Stimulated activated CD4-positive, alpha-beta T cell treated with anti-CD3 and anti-CD28 coated beads, TNF-alpha, amount 100 ng/mL, for 4 hours (primary cell): ENCODE measurements around the gene NCOA5.

Source experiments
- DNase-seq, 3 experiments: peaks; one replicate each; pipeline ENCODE4 v3.0.0-alpha.2; 2020; ENCODE audit warnings: low read depth in 3 of 3

The NCOA5 gene

GRCh38 chr20:46040902-46041535 is 48.7 kb downstream of the NCOA5 start:
- DNase-seq = no peak

- DNase-seq = no peak
Measured at GRCh38 chr20:46037036-46037435, 52.7 kb downstream of the NCOA5 start.

DNA sequence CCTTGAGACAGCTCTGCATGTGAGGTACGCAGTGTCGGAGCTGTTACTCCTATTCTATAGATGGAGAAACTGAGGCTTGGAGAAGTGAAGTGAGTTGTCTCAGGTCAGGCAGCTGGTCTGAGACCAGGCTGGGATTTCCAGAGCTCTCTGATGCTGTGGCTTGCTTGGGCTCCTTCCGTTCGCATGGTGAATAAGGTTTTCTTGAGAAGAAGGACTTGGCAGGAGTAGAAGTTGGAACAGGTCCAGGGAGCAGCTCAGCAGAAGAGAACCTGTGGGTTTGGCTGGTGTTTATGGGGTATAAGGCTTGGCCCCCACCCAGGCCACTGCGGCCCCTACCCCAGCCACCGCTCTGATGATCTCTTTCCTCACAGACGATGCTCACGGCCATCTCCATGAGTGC is 53.4 kb downstream of the NCOA5 start:
- DNase-seq = no peak

- no peak for DNase-seq
Measured at GRCh38 chr20:46035713-46036112, 54.0 kb downstream of the NCOA5 start.

GRCh38 chr20:46035253-46035652 is 54.5 kb downstream of the NCOA5 start:
- no peak for DNase-seq

- DNase-seq = no peak
Measured at GRCh38 chr20:46034039-46034438, 55.7 kb downstream of the NCOA5 start.

- no peak for DNase-seq
Measured at GRCh38 chr20:46031701-46032254, 58.0 kb downstream of the NCOA5 start.

DNA sequence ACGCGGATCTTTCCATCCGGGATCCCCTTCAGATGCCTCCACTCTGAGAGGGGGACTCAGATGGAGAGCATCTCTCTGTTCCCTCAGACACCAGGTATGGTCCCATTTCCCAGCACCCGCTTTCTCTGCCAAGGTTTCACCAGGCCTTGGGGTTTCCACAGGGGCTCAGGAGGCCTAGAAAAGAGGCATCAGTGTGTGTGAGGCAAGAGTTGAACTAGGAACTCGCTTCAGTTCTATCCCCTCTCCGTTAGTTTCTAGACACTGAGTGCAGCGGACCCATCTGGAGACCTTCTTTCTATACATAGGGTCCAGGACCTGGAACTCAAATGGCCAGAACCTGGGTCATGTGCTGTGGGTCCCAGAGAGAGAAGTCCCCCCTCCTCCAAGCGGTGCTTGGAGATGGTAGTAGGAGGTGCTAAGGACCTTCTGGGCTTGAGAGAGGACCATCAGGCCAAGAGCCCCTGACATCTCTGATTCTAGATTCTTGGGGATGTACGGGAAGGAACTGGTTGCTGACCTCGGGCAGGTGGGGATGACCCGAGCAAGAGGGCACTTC is 58.7 kb downstream of the NCOA5 start:
- no peak for DNase-seq

DNA sequence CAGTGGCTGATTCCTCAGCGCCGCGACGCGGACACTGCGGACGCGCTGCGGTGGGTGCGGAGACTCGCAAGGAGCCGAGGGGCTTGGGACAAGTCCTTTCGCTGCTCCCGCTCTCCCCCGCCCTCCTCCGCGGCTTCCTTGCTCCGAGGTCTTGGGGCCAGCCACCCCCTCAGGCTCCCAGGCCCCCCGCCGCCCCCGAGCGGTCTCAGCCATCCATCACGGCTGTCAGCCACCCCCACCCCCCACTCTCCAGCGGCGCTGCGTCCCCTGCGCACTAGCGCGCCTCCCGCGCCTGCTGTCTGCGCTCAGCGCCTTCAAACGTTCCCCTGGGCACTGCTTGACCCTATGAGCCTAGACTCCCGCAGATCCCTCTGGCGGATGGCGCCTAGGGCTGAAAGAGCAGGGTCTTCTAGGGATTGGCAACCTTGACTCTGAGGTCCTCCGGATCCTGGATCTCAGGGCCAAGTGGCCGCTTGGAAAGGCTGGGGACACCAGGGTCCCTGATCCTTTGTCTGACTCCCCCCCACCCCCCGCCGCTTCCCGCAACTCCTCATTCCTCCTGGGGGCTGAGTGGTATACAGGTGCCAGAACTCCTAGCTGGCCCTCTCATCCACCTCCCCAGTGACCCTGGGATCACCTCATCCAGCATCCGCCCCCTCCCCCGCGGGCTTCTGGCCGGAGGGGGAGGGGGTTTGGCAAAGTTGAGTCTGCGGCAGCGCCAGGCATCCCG is 59.3 kb downstream of the NCOA5 start:
- no peak for DNase-seq

GRCh38 chr20:46028772-46029371 is 60.9 kb downstream of the NCOA5 start, which contains the start of gene SLC12A5:
Gene SLC12A5 (plus strand): TSS chr20:46029215. CDS start chr20:46029345, 130 bp downstream.
- no peak for DNase-seq

GRCh38 chr20:46028110-46028509 is 61.7 kb downstream of the NCOA5 start:
- DNase-seq = no peak

DNA sequence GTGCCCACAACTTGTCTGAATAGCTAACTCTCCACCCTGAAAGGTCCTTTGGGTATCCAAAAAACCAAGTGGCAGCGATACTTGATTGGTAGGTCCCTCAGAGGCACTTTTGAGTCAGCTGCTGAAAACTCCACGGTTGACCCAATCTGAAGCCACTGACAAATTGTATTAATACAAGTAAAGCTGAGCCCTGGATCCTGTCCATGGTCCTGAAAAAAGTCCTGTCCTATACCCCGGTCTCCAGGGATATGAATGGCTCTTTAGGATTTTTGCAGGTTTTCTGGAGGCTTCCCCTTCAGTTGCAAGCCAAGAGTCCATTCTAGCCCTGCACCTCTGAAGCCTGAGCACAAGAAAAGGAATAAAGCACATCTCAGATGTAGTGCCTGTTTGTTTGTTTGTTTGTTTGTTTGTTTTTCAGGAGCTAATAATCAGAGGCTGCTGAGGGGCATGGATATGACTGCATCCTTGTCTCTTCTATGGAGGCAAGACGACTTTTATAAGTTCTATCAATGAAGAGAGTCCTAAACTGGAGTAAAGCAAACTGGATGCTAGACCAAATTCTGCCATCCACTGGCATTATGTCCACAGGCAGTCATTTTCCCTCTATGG is 62.4 kb downstream of the NCOA5 start:
- DNase-seq = no peak

DNA sequence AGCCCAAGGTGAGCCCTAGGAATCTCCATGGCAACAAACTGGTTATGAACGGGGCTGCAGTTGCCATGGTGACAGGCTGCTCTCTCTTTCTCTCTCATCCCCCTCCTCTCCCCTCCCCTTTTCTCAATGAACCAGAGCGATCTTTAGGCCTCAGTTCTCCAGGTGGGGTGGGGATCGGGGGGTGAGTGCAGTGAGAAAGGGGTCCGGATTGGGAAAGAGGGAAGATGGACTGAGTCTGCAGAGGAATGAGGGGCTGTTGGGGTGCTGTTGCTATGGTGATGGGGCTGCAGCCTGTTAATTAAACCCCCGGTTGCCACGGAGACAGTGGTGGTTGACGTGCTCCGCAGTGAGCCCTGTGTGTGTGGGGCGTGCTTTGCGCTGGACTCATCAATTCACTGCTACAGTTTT is 64.4 kb downstream of the NCOA5 start:
- DNase-seq = no peak

DNA sequence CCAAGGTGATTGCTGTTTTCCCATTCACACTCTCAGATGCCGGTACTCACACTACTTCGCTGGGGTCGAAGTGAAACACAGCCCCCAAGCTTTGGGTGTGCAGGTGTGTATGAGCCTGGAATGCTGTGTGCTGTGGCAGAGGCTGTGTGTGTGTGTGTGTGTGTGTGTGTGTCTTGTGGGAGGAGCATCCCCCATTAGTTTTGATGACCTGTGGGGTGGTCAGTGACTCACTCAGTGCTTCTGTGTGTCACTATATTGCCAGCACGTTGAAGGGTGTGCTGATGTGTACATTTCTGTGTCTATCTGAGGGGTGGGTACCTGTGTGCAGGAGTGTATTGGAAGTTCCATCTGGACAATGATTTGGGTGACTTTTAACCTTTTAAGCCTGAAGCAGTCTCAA is 65.8 kb downstream of the NCOA5 start:
- no peak for DNase-seq

DNA sequence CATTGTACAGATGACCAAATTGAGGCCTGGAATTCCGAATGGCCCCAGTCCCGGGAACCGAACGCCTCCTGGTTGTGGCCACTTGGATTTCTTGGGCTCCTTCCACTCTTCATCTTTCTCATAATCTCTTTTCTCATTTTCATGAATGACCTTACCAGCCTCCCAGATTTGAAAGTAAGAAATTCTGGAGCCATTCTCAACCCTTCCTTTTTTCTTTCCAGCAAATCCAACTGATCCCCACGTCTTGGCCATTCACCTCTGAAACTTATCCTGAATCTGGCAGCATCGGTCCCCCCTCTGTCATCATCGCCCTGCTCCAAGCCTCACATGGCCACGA is 66.6 kb downstream of the NCOA5 start:
- no peak for DNase-seq

- DNase-seq = peak; percentile 59 to 66 (median 63)
Measured at GRCh38 chr20:46022411-46023147, 67.2 kb downstream of the NCOA5 start.

DNA sequence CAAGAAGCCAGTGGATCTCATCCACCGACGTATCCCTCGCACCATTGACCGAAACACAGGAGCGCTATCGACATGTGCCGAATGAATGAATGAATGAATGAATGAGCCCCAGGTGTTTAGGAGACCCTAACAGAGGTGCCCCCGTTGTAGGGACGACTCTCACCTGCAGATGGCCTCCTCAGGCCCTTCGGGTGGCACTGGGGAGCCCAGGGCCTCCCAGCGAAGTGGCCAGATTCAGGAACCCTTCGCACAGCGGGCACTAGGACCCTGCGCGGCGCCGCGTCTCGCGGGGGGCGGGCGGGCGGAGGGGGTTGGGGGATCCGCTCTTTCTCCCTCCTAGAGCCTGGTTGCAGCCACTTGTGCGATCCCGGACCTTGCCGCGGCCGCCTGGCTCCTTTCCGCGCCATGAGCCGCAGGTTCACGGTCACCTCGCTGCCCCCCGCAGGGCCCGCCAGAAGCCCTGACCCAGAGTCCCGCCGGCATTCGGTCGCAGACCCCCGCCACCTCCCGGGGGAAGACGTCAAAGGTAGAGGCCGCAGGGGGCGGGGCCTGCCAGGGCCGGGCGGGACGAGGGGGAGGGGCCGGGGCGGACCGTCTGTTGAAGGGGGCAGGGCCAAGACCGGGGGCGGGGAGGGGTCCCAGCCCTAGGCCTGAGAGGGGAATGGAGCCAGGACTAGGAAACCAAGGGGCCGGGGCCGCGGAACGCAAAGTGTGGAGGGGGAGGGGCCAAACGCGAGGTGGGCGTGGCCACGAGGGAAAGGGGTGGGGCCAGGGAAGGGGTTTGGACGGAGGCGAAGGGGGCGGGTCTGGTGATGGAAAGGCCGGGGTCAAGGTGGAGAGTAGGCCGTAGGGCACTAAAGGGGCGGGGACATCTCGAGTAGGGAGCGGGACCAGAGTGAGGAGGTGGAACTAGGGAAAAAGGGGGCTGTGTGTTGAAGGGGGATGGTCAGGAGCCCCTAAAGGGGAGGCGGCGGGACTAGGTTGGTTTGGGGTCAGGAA is 68.1 kb downstream of the NCOA5 start:
- DNase-seq = no peak

- DNase-seq = no peak
Measured at GRCh38 chr20:46020555-46020954, 69.2 kb downstream of the NCOA5 start.

DNA sequence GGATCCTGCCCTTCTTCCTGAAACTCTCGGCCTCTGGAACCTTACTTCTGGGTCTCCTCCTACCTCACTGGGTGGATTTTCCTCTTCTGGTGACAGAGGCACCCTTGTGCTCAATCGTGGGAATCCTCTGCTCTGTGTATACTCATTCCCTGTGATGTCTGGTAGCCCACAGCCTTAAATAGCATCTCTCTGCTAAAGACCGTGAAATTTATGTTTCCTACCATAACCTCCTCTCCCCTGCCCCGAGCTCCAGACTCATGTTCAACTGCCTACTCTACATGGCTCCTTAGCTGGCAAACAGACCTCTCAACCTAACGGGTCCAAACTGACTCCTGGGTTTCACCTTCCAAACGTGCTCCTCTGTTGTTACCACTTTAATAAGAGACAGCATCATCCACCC is 71.2 kb downstream of the NCOA5 start:
- DNase-seq = no peak

DNA sequence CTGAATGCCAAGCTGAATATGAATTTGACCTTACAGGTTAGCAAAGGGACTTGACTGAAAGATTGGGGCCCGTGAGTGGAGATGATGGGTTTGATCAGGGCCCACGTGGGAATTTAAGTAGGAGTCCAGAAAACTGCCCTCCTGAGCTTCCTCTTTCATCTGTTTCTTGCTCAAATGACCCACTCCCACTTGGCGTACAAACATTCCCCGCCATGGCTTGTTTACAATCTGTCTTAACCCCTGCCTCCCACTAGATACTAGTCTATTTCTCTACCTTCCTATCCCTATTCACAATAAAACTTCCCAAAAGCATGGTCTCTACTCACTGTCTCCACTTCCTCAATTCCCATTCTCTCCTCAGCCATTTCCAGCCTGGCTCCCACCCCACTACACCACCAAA is 71.7 kb downstream of the NCOA5 start:
- DNase-seq = no peak
